B cell (primary cell): ENCODE data around the gene PRRC2B. TPM values are rescaled to one million over a fixed set of nuclear protein-coding genes. Genes with fewer than 3 reads are reported as not detected.

ENCODE experiments used
- ATAC-seq: fragments of 200-7000 bp; cut with Tn5 transposase; one replicate; pipeline ENCODE4 v1.10.0; 2021; ENCODE audit warnings: low read depth, mild to moderate bottlenecking, moderate number of reproducible peaks, moderate library complexity
- CTCF ChIA-PET: fragments of 350-600 bp; sonication (Branson Sonifier 250); formaldehyde crosslinking; loops from one replicate; lab custom pipeline; 2021; ENCODE audit warnings: antibody characterized with exemption, inconsistent platforms; lab: Charles Lee
- POLR2A ChIA-PET: fragments of 350-600 bp; sonication (Branson Sonifier 250); formaldehyde crosslinking; loops from one replicate; lab custom pipeline; 2021; ENCODE audit warnings: antibody characterized with exemption; lab: Charles Lee
- DNase-seq: peaks from one replicate; pipeline ENCODE4 v3.0.0; 2013
- H2AFZ ChIP-seq: 2 replicates; pipeline ENCODE4 v1.6.1; 2012; ENCODE audit warnings: mild to moderate bottlenecking, low read depth, low read length; ENCODE audit not compliant: insufficient read depth, poor library complexity, severe bottlenecking
- H3K27ac ChIP-seq, 2 donors: 1 replicate in 1 of 2; 2 replicates in 1 of 2; pipeline ENCODE4 v1.5.1; 2012 to 2013; ENCODE audit warnings: low read length in 2 of 2, mild to moderate bottlenecking in 2 of 2, moderate library complexity in 1 of 2
- H3K27me3 ChIP-seq, 4 experiments: fragments of 200-600 bp in 1 of 4; sonication (generic) in 1 of 4; replicated peaks in 1 of 4; 1 replicate in 2 of 4; 2 replicates in 2 of 4; pipeline versions ENCODE4 v1.6.1 to v1.7.0; 2013 to 2016; ENCODE audit warnings: low read length in 3 of 4, mild to moderate bottlenecking in 2 of 4, mixed read lengths in 1 of 4, moderate library complexity in 1 of 4; ENCODE audit not compliant: insufficient read depth in 4 of 4, control insufficient read depth in 3 of 4; ENCODE audit errors: control extremely low read depth in 1 of 4
- H3K36me3 ChIP-seq, 2 experiments: replicated peaks in 1 of 2; 1 replicate in 1 of 2; 2 replicates in 1 of 2; pipeline versions ENCODE4 v1.6.1 to v1.7.1; 2013; ENCODE audit warnings: low read length in 1 of 2; ENCODE audit not compliant: insufficient read depth in 2 of 2, control insufficient read depth in 1 of 2; ENCODE audit errors: control extremely low read depth in 1 of 2, extremely low read depth in 1 of 2
- H3K4me1 ChIP-seq, 2 donors: fragments of 200-600 bp in 1 of 2; sonication (generic) in 1 of 2; 1 replicate in 1 of 2; 2 replicates in 1 of 2; pipeline versions ENCODE4 v1.5.1 to v1.6.1; 2013 to 2017; ENCODE audit warnings: low read length in 2 of 2; ENCODE audit not compliant: control insufficient read depth in 2 of 2, insufficient read depth in 2 of 2
- H3K4me2 ChIP-seq: replicated peaks from 2 replicates; pipeline ENCODE3; 2012; ENCODE audit warnings: mild to moderate bottlenecking, low read depth, low read length; ENCODE audit not compliant: poor library complexity, severe bottlenecking
- H3K4me3 ChIP-seq, 5 experiments: fragments of 200-600 bp in 1 of 5; sonication (generic) in 1 of 5; 1 replicate in 3 of 5; 2 replicates in 2 of 5; pipeline versions ENCODE4 v1.5.1 to v1.7.0; 2011 to 2016; ENCODE audit warnings: low read length in 4 of 5, mild to moderate bottlenecking in 4 of 5, low read depth in 2 of 5, control low read depth in 1 of 5, moderate library complexity in 1 of 5; ENCODE audit not compliant: insufficient read depth in 1 of 5; ENCODE audit errors: control extremely low read depth in 1 of 5, extremely low read depth in 1 of 5
- H3K79me2 ChIP-seq: fragments of 200-600 bp; sonication (generic); one replicate; pipeline ENCODE4 v1.6.0; 2016; ENCODE audit warnings: low read length; ENCODE audit not compliant: control insufficient read depth, insufficient read depth
- H3K9ac ChIP-seq: fragments of 200-600 bp; sonication (generic); 2 replicates; pipeline ENCODE4 v1.6.1; 2017; ENCODE audit warnings: mild to moderate bottlenecking, low read length, moderate library complexity
- H3K9me3 ChIP-seq, 3 donors: one replicate each; pipeline versions ENCODE4 v1.6.1 to v1.7.1; 2013; ENCODE audit warnings: low read length in 2 of 3; ENCODE audit not compliant: control insufficient read depth in 2 of 3, insufficient read depth in 1 of 3; ENCODE audit errors: control extremely low read depth in 1 of 3
- H4K20me1 ChIP-seq: 2 replicates; pipeline ENCODE4 v1.6.0; 2012; ENCODE audit warnings: mild to moderate bottlenecking, low read length; ENCODE audit not compliant: insufficient read depth, control insufficient read depth, poor library complexity, severe bottlenecking
- H3K27ac Mint-ChIP-seq: one replicate; pipeline ENCODE4 v1.8.0; 2021; ENCODE audit warnings: mixed read lengths
- H3K27me3 Mint-ChIP-seq: one replicate; pipeline ENCODE4 v1.8.0; 2021; ENCODE audit warnings: mixed read lengths
- H3K4me1 Mint-ChIP-seq: one replicate; pipeline ENCODE4 v1.8.0; 2021; ENCODE audit warnings: mixed read lengths
- H3K4me3 Mint-ChIP-seq: one replicate; pipeline ENCODE4 v1.8.0; 2021; ENCODE audit warnings: mixed read lengths
- H3K9me3 Mint-ChIP-seq: one replicate; pipeline ENCODE4 v1.8.0; 2022; ENCODE audit warnings: mixed read lengths; ENCODE audit not compliant: insufficient read depth
- EZH2 ChIP-seq: IDR thresholded peaks from 2 replicates; pipeline ENCODE4 v1.6.1; 2012; ENCODE audit warnings: borderline replicate concordance, low read depth, mild to moderate bottlenecking, moderate library complexity, low read length; ENCODE audit not compliant: insufficient read depth, poor library complexity, severe bottlenecking
- WGBS: methylation state at CpG from one replicate; pipeline ENCODE4 v1.1.5; 2013; ENCODE audit warnings: missing lambda C conversion rate; ENCODE audit not compliant: insufficient coverage; 5-methylcytosine and 5-hydroxymethylcytosine counted together
- intact Hi-C: fragments of 100-400 bp; cut with micrococcal nuclease; formaldehyde crosslinking; loops from one replicate; pipeline ENCODE4 v1.10.0; 2022
- polyA plus RNA-seq: library from polyadenylated mRNA; depleted of rRNA; stranded (reverse); fragments of >200 nt; gene quantifications from 2 replicates; pipeline ENCODE4 v1.2.3, GENCODE V29; 2012
- total RNA-seq, 2 donors: library from RNA; stranded (reverse); fragments of 120-200 nt in 1 of 2; gene quantifications; 1 replicate in 1 of 2; 2 replicates in 1 of 2; pipeline versions ENCODE4 v1.2.3 to v1.2.4, GENCODE V29; 2013 to 2022
- TF ChIP-seq, protein P1 (sequence below): fragments of 200-600 bp; IDR thresholded peaks from one replicate; pipeline ENCODE4 v1.8.0; 2022; ENCODE audit warnings: antibody characterized with exemption, mild to moderate bottlenecking

The PRRC2B gene
- total and polyA plus RNA-seq, 2 donors (not counting 1 experiment from before 2014, with no cell fraction given) = 63.9 to 268 TPM

- H4K20me1 ChIP-seq = peaks cover 18% of the 10 kb centered on the region
- no peak overlapping the region for H3K27ac ChIP-seq
- H3K9me3 ChIP-seq = no peaks in the 10 kb centered on the region
- no peaks in the 10 kb centered on the region for H3K9me3 Mint-ChIP-seq
- ATAC-seq (no peak), DNase-seq (no peak)
- H3K27ac Mint-ChIP-seq = no peak overlapping the region
- H3K4me3 ChIP-seq = no peak overlapping the region
- intact Hi-C loops = no loop called here
- H3K4me2 ChIP-seq = no peak overlapping the region
- WGBS = 100% methylated on average over 2 of the region's 4 CpGs
- peaks cover 20% of the 10 kb centered on the region for H3K79me2 ChIP-seq
- no peak overlapping the region for H3K9ac ChIP-seq
- CTCF ChIA-PET = no interaction called here
- H3K36me3 ChIP-seq = no peaks in the 10 kb centered on the region
- H3K4me1 ChIP-seq = peaks cover 18 to 24% of the 10 kb centered on the region in 2 donors
- no peak overlapping the region for H2AFZ ChIP-seq
- POLR2A ChIA-PET = no interaction called here
- no peak for TF ChIP-seq EZH2
- TF ChIP-seq, protein P1, sequence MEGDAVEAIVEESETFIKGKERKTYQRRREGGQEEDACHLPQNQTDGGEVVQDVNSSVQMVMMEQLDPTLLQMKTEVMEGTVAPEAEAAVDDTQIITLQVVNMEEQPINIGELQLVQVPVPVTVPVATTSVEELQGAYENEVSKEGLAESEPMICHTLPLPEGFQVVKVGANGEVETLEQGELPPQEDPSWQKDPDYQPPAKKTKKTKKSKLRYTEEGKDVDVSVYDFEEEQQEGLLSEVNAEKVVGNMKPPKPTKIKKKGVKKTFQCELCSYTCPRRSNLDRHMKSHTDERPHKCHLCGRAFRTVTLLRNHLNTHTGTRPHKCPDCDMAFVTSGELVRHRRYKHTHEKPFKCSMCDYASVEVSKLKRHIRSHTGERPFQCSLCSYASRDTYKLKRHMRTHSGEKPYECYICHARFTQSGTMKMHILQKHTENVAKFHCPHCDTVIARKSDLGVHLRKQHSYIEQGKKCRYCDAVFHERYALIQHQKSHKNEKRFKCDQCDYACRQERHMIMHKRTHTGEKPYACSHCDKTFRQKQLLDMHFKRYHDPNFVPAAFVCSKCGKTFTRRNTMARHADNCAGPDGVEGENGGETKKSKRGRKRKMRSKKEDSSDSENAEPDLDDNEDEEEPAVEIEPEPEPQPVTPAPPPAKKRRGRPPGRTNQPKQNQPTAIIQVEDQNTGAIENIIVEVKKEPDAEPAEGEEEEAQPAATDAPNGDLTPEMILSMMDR = no peak
- no peak overlapping the region for H3K4me3 Mint-ChIP-seq
- H3K4me1 Mint-ChIP-seq = peaks cover 23% of the 10 kb centered on the region
- no peaks in the 10 kb centered on the region for H3K27me3 Mint-ChIP-seq
- H3K27me3 ChIP-seq = no peaks in the 10 kb centered on the region
Measured at GRCh38 chr9:131391504-131391903, 2.4 kb upstream of the PRRC2B start.

DNA sequence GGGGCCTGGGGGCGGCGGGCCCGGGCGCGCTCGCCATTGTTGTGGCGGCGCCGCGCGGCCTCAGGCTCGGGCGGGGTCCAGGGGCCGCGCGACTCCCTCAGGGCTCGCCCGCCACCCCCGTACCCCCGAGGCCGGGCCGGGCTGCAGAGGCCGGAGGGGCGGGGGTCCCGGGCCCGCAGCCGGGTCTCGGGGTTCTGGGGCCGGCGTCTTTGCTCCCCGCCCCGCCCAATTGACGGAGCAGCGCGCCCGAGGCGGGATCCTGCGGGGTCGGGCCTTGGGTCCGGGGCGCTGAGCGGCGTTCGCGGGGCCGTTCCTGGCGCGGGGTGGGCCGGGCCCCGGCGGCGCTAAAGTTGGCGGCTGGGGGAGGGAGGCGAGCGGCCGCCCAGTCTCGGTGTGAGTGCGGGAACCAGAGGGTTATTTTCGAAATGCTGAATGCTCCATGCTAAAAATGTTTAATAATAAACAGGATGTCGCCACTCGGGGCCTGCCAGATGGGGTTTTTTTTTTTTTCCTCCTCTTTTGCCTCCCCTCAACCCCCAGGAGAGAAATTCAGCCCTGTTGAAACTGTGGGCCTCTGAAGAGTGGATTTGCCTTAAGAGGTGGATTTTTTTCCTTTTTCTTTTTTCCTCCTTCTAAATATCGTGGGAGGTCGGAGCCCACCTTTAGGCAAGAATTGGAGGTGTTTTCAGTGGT lies 724 bp downstream of the PRRC2B start:
- no peak for TF ChIP-seq EZH2
- TF ChIP-seq, protein P1 = no peak
- peak overlapping the region; percentile 91 for H3K4me2 ChIP-seq
- H3K27ac ChIP-seq = peak overlapping the region; percentile 74 to 82
- H3K9ac ChIP-seq = peak overlapping the region; percentile 73
- peak overlapping the region; percentile 88 for H3K4me3 Mint-ChIP-seq
- ATAC-seq = peak; percentile 22
- H3K27me3 ChIP-seq = no peaks in the 10 kb centered on the region
- H3K9me3 ChIP-seq = no peaks in the 10 kb centered on the region
- peaks cover 43% of the 10 kb centered on the region for H4K20me1 ChIP-seq
- ChIA-PET POLR2A (interaction anchor here (0.7 kb wide), 1 partner anchor 69 kb away, joined by 5 read pairs; no protein-coding TSS in a partner anchor), CTCF (interaction anchor here (1.0 kb wide), 1 partner anchor 10 kb away, joined by 4 read pairs; no protein-coding TSS in a partner anchor)
- no peaks in the 10 kb centered on the region for H3K27me3 Mint-ChIP-seq
- H3K4me1 Mint-ChIP-seq = peaks cover 48% of the 10 kb centered on the region
- peak overlapping the region; percentile 90 for H3K27ac Mint-ChIP-seq
- H3K79me2 ChIP-seq = peaks cover 50% of the 10 kb centered on the region
- intact Hi-C loops = loop anchor here (1.0 to 5.0 kb wide), 4 partner anchors 42 to 963 kb away; partner anchors contain the start of gene UCK1
- H2AFZ ChIP-seq = peak overlapping the region; percentile 44
- H3K4me1 ChIP-seq = peaks cover 42 to 49% of the 10 kb centered on the region in 2 donors
- H3K4me3 ChIP-seq = peak overlapping the region; percentile 53 to 80 (median 72)
- H3K36me3 ChIP-seq = no peaks in the 10 kb centered on the region
- peak; percentile 74 for DNase-seq
- WGBS = under 1% methylated on average over 40 of the region's 63 CpGs
- H3K9me3 Mint-ChIP-seq = no peaks in the 10 kb centered on the region
